IPS-NIHi7 (cell line): Measurements from ENCODE around the gene BASP1.
A peak's percentile ranks its signal among the peaks of the same experiment; 100 is the strongest.
"Not testable (repeated sequence)": the region's sequence is repeated elsewhere in the genome, so short reads cannot be mapped to it uniquely, and the experiment has no call there.

ENCODE experiments used
- DNase-seq: peaks from one replicate; pipeline ENCODE4 v3.0.0; 2012; ENCODE audit warnings: mixed read lengths; ENCODE audit errors: extremely low spot score

The BASP1 gene

GRCh38 chr5:17289681-17290539 is 72.5 kb downstream of the BASP1 start:
- DNase-seq = no peak

GRCh38 chr5:17290540-17290974 is 73.1 kb downstream of the BASP1 start:
- DNase-seq = no peak

DNA sequence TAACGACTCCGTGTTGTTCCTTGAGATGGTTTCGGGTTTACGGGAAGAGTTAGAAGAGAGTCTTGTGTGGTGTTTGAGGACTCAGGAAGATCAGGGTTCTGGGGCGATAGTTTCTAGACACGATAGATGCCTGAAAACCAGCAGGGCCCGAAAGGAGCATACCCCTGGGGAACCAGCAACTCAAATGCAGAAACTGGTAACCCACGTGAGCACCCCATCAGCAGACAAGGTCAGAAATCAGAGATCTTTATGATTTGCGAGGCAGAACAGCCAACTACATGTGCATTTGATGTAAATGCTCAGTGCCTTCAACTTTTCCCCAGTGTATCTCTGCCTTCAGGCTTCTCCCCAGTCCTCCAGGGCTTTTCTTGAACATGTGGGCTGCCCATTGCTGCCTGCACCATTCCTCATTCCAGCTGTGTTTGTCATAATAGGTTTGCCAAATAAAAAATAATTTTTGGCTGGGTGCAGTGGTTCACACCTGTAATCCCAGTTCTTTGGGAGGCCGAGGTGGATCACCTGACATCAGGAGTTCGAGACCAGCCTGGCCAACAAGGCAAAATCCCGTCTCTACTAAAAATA is 75.1 kb downstream of the BASP1 start:
- no peak for DNase-seq

- DNase-seq = no peak
Observed at GRCh38 chr5:17294639-17295311, 77.3 kb downstream of the BASP1 start.

DNA sequence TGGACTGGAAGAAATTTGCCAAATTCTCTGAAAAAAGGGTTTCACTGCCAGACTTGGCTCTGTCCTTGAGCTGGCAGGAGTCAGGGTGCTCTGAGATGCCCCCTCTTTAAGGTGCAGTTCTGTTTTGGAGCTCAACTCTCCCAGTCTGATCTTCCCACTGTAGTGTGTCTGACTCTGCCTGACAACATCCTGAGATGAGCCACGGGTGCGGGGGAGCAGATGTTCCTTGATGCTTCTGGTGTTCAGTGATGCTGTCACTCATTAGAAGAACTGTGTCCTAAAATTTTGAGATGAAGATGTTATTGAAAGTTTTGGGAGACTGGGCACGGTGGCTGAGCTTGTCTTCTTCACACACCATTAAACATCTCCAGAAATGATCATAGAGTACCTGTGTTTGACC is 78.2 kb downstream of the BASP1 start:
- DNase-seq = no peak

DNA sequence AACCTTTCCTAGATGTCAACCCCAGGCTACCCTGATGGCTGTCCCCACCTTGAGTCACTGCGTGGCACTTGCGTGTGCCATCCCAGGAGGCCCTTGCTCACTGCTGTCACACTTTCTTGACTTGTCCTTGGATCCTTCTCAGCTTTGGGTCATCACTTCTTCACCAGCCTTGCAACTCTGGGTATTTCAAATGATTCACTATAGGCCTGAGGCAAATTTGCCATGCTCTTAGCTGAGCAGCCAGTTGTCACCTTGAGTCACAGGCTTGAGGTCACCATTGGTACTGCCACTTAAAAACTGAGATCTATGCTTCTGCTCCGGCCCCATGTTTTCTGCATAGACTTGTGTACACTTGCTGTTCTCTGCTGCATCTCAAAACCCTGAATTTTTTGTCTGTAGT is 84.7 kb downstream of the BASP1 start:
- no peak for DNase-seq

- DNase-seq = no peak
Observed at GRCh38 chr5:17302604-17303003, 85.2 kb downstream of the BASP1 start.

DNA sequence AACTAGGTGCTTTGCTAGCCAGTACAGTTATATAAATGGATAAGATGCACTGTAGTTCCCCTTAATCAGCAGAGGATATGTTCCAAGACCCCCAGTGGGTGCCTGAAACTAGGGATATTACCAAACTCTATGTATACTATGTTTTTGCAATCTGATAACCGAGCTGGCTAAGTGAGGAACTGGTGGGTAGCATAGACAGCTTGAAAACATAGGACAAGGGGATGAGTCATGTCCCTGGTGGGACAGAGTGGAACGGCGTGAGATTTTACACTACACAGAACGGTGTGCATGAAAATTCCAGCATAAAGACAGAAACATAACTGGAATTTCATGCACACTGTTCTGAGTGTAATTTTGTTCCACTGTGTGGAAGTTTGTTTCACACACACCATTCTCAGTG is 86.9 kb downstream of the BASP1 start:
- DNase-seq = no peak

- no peak for DNase-seq
Observed at GRCh38 chr5:17305017-17305416, 87.6 kb downstream of the BASP1 start.

- peak; percentile 41 for DNase-seq
Observed at GRCh38 chr5:17305964-17306725, 88.7 kb downstream of the BASP1 start.

- DNase-seq = no peak
Observed at GRCh38 chr5:17306726-17307091, 89.3 kb downstream of the BASP1 start.

DNA sequence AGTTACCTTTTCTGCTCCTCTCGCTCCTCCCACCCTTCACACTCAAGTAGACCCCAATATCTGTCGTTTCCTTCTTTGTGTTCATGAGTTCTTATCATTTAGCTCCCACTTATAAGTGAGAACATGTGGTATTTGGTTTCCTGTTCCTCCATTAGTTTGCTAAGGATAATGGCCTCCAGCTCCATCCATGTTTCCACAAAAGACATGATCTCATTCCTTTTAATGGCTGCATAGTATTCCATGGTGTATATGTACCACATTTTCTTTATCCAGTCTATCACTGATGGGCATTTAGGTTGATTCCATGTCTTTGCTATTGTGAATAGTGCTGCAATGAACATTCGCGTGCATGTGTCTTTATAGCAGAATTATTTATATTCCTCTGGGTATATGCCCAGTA is 90.0 kb downstream of the BASP1 start:
- not testable (repeated sequence) for DNase-seq

GRCh38 chr5:17308326-17309065 is 91.1 kb downstream of the BASP1 start:
- DNase-seq = no peak

- DNase-seq = no peak
Observed at GRCh38 chr5:17309462-17309861, 92.0 kb downstream of the BASP1 start.

DNA sequence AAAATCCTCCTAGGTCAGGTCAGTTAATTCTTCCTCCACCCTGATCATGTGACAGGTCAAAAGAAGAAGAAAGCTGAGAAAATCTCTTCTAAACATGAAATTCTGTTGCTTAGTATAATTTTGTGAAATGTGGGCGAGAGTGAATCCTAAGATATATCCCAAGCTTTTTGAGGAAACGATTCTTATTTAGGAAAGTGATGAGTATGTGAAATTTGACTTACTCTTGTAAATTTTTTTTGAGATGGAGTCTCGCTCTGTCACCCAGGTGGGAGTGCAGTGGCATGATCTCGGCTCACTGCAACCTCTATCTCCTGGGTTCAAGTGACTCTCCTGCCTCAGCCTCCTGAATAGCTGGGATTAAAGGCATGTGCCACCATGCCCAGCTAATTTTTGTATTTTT is 93.1 kb downstream of the BASP1 start:
- DNase-seq = not testable (repeated sequence)

DNA sequence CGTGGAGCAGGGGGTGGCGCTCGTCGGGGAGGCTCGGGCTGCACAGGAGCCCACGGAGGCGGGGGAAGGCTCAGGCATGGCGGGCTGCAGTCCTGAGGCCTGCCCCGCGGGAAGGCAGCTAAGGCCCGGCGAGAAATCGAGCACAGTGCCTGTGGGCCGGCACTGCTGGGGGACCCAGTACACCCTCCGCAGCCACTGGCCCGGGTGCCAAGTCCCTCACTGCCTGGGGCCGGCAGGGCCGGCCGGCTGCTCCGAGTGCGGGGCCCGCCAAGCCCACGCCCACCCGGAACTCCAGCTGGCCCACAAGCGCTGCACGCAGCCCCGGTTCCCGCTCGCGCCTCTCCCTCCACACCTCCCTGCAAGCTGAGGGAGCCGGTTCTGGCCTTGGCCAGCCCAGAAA is 94.4 kb downstream of the BASP1 start:
- DNase-seq = not testable (repeated sequence)

DNA sequence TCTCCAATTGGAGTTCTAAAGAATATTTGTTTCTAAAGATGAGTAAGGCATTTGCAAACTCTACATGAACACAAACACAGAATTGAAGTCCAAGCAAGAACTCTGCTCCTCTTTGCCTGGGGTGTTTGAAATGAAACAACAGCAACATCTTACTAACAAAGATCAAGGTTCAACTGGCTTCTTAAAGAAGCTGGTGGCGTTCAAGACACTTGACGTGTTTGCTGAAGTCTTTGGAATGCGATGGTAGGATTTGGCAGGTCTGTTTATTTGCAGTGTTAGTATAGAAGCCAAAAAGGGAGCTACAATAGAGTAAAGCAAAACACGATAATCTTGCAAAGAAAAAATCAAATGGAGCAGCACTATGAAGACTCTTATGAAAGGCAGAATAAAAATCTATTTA is 94.9 kb downstream of the BASP1 start:
- no peak for DNase-seq

- DNase-seq = no peak
Observed at GRCh38 chr5:17314907-17315471, 97.6 kb downstream of the BASP1 start.

- DNase-seq = no peak
Observed at GRCh38 chr5:17315710-17316221, 98.3 kb downstream of the BASP1 start.

DNA sequence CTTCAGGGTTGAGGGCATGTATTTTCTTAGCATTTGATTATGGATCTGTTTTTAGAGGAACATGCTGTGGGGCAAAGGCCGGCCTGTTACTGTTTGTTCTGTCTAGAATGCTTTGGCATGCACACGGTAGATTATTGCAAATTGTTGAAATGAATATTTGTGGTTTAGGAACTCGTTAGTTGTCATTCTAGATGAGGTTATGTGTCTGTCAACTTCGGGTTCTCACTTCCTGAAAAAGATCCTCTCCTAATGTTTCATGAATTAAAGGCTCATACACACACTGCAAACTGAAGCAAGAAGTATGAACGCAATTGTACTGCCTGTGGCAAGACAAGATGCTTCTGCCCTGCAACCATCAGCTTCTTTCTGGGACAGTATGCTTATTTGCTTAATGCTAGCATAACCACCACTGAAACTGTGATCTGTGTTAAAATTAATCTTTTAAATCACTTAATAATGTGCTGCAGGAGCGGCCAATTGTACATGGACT is 99.6 kb downstream of the BASP1 start:
- no peak for DNase-seq

DNA sequence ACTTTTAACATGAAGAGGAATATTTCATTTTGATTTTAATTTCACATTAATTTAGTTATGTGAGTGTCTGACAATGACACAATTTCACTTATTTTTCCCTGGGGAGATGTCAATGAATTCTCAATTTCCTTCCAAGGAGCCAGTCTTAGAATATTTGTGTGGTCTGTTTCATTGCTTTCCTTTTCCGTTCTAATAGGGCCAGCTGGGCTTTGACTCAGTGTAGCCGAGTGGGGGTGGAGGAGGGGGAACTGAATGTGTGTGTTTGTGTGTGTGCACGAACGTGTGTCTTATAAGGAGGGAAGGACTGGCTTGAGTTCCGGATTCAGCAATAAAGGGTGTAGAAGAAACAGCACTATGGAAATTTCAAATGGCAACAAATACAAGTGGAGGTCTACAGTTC is 100.0 kb downstream of the BASP1 start:
- no peak for DNase-seq
